Forelimb muscle (tissue), 1 donor: Measurements from ENCODE around the gene LNX2. TPM values are rescaled to one million over a fixed set of nuclear protein-coding genes. Genes with fewer than 3 reads are reported as not detected.

Source experiments
- DNase-seq: peaks from one replicate; pipeline ENCODE4 v3.0.0-alpha.2; 2013; ENCODE audit warnings: low read depth
- polyA plus RNA-seq: library from polyadenylated mRNA; unstranded; fragments of 120-200 nt; gene quantifications from one replicate; pipeline ENCODE4 v1.2.1, GENCODE V29; 2013; ENCODE audit not compliant: insufficient read length

The LNX2 gene
- polyA plus RNA-seq: 4.1 TPM

GRCh38 chr13:27620377-27621115 lies at the start of gene LNX2:
TSS of gene LNX2 (minus strand) at chr13:27620529. CDS start at chr13:27581703, 38,826 bp downstream.
- DNase-seq: peak; percentile 77

GRCh38 chr13:27667946-27668345 lies 47.6 kb upstream of the LNX2 start:
- no peak for DNase-seq

GRCh38 chr13:27666951-27667350 lies 46.6 kb upstream of the LNX2 start:
- no peak for DNase-seq

- no peak for DNase-seq
These were observed 45.4 kb upstream of the LNX2 start for GRCh38 chr13:27665761-27666160.

- DNase-seq: no peak
These were observed 45.0 kb upstream of the LNX2 start for GRCh38 chr13:27665333-27665732.

- no peak for DNase-seq
These were observed 43.6 kb upstream of the LNX2 start for GRCh38 chr13:27663947-27664346.

DNA sequence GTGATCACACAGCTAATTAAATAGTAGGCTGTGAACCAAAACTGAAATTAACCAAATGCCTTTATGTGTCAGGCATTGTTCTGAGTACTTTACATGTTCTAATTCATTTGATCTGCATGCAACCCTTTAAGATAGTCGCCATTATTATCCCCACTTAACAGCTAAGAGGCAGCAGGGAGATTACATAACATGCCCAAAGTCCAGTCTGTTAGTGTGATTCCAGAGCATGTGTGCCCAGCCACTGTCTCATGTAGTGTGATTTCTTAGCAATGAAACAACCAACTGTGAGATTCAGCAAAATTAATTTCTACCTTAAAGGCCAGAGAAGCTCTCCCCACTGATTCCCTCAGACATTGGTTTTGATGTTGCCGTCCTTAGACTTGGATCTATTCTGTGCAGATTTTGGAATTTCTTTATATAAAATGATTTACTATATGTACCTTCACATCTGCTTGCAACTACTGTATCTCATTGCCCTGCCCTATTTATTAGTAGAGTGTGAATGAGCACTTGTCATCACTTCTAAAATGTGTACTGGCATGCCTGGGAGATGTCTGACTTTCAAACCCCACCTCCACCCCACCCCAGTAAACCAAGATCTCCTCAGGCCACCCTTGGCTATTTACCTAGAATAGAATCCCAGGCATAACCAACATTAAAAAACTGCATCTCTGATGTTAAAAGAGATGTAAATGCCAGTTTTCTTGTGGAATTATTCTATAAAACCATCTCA lies 42.6 kb upstream of the LNX2 start:
- DNase-seq: no peak

- DNase-seq: no peak
These were observed 40.7 kb upstream of the LNX2 start for GRCh38 chr13:27661017-27661416.

DNA sequence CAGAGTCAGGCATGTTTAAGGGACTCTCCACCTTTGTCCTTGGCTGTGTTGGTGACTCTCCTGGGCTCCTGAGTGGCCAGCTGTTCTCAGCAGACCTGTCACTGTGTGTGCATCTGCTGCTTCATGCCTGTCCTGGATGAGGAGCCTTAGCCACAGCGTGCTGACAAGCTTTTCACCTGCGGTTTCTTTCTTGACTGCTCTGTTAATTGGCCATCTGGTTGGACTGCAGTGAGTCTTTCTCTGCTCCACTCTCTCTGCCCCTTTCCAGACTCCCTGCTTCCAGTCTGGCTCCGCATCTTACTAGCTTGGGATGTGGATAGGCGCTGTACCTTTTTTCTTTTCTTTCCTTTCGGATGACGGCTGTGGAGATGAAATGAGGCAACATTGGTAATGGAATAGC lies 40.2 kb upstream of the LNX2 start:
- DNase-seq: no peak

GRCh38 chr13:27659145-27659865 lies 39.0 kb upstream of the LNX2 start:
- DNase-seq: no peak

DNA sequence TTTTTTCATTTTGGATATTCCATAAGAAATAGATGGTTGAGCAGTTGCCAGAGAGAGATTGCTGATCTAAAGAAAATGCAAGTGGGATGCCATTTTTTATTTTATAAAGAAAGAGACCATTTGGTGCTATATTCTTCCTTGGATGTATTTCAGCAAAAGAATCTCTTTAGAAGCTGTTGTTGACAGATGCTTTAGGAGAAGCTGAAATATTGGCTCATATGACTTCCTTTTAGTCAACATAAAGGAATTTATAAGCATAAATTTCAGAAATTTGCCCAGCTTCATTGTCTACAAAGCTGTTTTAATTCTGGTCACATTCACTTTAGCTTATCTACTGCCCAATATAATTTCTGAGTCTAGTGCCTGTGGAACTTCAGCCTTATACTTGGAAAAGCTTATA lies 38.2 kb upstream of the LNX2 start:
- no peak for DNase-seq

- no peak for DNase-seq
These were observed 37.4 kb upstream of the LNX2 start for GRCh38 chr13:27657724-27658123.

GRCh38 chr13:27654816-27655215 lies 34.5 kb upstream of the LNX2 start:
- no peak for DNase-seq

DNA sequence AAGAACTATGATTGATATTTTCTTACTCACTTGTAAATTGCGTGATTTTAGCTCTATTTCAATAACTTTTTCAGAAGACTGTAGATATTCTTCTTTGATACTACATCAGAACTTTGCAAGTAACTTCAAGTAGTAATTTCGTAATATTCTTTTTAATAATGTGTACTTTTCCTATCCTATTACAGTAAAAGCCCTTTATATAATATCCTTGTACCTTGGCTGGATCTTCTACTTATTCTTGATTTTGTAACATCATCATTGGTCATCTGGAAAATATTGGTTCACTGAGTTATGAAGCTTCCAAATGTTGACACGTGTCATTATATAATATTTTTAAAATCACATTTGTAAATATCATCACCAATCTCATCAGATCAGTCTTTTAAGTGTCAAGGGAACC lies 33.7 kb upstream of the LNX2 start:
- DNase-seq: no peak

GRCh38 chr13:27650312-27650711 lies 30.0 kb upstream of the LNX2 start:
- DNase-seq: no peak

- no peak for DNase-seq
These were observed 24.0 kb upstream of the LNX2 start for GRCh38 chr13:27644302-27644701.

GRCh38 chr13:27643334-27644132 lies 23.2 kb upstream of the LNX2 start:
- DNase-seq: no peak

- no peak for DNase-seq
These were observed 21.6 kb upstream of the LNX2 start for GRCh38 chr13:27641711-27642502.

GRCh38 chr13:27639186-27639585 lies 18.9 kb upstream of the LNX2 start:
- no peak for DNase-seq

DNA sequence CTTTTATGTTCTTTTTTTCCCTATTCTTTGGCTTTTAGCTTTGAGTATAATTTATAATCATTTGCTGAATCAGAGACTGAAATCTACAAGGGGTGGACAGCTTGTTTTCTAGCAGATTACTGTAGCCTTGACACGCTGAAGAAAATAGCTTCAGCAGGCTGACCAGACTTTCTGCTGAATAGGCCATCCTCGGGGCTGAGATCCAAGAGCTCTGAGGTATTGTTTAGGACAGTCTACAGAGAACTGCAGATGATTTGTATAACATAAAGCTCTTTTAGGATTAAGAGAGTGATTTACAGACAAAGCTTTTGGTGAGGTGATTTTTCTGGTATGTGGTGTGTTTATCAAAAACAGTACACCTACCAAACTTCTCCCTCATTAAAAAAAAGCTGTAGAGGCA lies 18.2 kb upstream of the LNX2 start:
- no peak for DNase-seq

- no peak for DNase-seq
These were observed 17.7 kb upstream of the LNX2 start for GRCh38 chr13:27638001-27638400.
